Measurements from ENCODE around the gene PCP2.
A peak's percentile ranks its signal among the peaks of the same experiment; 100 is the strongest.

Gene PCP2

GRCh38 chr19:7638802-7639465 is 5.4 kb upstream of the PCP2 start:
- no peak for DNase-seq

GRCh38 chr19:7637374-7638256 is 4.1 kb upstream of the PCP2 start:
- DNase-seq, result peak in 1 of 2 donors; percentile 25

GRCh38 chr19:7636691-7637373 is 3.3 kb upstream of the PCP2 start, which contains the start of gene STXBP2:
Gene STXBP2 (plus strand): TSS chr19:7637110. CDS start chr19:7637150, 40 bp downstream.
- peak; percentile 92 to 93 for DNase-seq

- DNase-seq, result no peak
Observed at GRCh38 chr19:7636317-7636690, 2.8 kb upstream of the PCP2 start.

DNA sequence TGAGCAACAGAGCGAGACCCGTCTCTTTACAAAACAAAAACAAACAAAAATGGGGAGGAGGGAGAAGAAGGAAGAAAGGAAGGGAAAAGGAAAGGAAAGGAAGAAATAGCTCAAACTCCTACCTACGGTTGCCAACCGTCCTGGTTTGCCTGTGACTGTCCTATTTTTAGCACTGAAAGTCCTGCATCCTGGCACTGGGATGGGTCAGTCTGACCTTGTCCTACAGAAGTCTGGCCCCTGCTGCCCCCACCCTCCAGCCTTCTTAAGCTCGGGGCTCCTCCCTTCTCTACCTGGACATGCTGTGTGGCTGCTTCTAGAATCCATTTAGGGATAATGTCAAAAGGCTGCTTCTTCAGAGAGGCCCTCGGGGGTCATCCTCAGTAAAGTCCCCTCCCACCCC is 2.2 kb upstream of the PCP2 start:
- no peak for DNase-seq

DNA sequence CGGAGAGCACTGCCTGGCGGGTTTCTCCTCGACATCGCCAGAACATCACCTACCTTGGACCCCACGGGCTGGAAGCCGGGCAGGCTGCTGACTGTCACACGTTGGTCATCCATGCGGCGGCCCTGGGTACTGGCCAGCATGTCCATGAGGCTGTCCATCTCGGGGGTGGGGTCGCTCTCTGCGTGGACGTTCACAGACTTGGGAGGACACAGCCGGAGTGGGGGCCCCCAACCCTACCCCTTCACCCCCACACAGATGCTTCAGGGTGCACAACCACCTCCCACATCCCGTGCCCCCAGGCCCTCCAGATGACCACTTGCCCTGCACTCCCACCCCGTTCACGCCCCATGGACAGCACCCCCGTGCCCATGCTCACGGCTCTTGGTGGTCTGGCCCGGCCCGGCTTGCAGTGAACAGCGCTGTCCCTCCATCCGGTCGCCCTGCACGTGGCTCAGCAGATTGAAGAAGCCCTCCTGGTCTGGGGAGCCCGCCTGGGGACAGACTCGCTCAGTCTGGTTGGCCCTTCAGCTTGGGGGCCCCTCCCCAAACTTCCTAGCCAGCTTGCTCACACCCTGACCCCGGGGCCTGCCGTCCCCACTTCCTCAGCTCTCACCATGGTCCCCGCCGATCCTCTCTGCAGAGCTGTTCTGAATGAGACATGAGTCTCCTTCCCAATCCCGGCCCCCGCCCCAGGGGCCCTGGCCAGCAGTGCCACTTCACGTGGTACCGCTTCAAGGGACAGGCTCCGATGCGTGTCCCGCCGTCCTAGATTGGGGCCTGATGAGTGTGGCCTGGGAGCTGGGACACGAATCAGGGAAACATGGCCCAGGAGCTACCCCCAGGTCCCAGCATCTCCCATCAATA is 947 bp downstream of the PCP2 start:
- DNase-seq, result no peak

DNA sequence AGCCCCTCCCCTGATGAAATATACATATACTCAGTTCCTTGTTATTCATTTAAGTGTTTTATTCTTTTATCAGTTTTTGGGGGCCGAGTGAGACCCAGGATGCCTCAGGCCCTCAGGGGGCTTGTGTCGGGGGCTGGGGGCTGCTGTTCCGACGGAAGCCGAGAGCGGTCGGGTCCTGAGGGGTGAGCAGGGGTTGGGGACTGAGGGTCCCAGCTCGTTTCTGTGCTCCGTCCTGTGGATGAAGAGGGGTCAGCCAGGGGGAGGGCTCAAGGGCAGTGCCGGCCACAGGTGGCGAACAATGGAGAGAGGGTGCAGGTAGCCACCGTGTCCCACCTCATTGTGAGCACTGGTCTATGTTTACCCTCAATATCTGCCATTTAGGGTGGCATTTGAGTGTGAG is 1.9 kb downstream of the PCP2 start:
- DNase-seq, result no peak

GRCh38 chr19:7629347-7630054 is 4.0 kb downstream of the PCP2 start, which contains the start of the genes PET100 and XAB2:
Gene PET100 (plus strand): TSS chr19:7629793. CDS start chr19:7629834, 41 bp downstream.
Gene XAB2 (minus strand): TSS chr19:7629545. CDS start chr19:7629527, 18 bp downstream.
- DNase-seq, result peak; percentile 92

DNA sequence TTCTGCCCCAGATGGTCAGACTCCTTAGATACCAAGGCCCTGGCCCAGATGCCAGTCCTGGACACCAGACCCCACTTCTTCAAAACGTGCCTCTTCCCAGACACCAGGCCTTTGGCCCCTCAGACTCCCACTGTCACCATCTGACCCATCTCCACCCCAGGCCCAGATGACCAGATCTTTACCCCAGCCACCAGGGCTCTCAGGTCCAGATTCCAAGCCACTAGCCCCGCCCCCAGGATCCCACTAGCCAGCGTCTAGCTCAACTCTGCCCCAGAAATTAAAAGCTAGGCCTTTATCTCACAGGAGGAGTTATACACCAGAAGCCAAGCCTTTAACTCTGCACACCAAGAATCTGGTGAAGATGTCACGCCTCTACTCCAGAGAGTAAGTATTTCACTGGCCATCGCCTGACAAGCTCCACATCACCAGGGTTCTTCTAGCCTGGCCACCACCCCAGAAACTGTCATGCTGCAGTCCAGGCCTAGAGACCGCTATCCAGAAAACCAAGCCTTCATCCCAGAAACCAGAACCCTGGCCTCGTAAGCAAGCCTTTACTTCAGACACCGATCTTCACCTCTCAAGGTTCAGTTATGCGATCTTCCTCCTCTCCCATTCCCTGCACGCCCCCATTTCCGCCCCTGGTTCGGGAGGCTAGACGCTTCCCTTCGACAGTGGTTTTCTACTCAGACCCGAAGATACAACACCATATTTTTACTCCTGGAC is 4.8 kb downstream of the PCP2 start:
- no peak for DNase-seq

GRCh38 chr19:7627166-7627565 is 6.4 kb downstream of the PCP2 start:
- DNase-seq, result no peak

DNA sequence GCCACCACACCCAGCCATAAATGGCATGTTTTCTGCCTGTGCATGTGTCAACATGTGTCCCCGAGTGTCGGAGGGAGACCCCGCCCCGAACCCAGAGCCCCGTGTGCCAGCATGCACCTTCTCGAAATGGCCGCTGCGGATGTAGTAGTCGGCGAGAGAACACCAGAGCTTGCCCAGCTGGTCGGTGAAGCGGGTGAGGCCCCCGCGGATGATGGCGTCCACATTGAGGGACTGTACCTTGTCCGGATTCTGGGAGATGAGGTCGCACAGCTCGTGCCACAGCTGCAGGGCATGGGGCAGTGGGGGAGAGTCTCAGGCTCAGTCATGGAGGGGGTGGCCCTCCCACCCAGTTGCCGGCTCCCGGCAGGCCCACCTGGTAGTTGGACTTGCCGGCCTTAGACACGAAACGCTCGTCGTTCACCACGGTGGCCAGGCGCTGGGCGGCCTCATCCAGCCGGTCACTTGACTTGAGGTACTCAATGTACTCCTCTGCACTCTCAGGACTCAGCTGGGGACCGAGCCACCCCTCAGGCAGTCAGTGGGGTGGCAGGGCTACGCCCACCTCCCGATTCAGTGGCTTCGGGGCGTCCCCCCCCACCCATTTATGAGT is 7.7 kb downstream of the PCP2 start:
- DNase-seq, result no peak

DNA sequence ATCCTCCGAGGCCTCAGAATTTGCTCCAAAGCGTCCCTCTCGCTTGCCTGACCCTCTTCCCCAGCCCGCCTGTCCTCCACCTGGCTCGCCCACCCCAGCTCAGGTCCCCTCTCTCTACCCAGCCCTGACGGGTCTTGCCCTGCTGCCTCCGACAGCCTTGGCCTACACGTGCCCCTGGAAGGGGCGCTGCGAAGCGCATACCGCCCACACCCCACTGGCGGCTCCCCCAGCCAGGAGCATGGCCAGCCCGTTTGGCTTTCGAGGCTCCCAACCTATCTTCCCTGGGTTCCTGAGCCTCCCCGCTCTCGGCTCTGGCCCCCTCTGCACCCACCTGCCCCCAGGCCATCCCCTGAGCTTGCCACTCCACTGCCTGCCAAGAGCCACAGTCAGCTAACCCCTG is 8.7 kb downstream of the PCP2 start:
- no peak for DNase-seq

GRCh38 chr19:7623725-7624603 is 9.6 kb downstream of the PCP2 start:
- no peak for DNase-seq

GRCh38 chr19:7622933-7623685 is 10.4 kb downstream of the PCP2 start:
- DNase-seq, result no peak

DNA sequence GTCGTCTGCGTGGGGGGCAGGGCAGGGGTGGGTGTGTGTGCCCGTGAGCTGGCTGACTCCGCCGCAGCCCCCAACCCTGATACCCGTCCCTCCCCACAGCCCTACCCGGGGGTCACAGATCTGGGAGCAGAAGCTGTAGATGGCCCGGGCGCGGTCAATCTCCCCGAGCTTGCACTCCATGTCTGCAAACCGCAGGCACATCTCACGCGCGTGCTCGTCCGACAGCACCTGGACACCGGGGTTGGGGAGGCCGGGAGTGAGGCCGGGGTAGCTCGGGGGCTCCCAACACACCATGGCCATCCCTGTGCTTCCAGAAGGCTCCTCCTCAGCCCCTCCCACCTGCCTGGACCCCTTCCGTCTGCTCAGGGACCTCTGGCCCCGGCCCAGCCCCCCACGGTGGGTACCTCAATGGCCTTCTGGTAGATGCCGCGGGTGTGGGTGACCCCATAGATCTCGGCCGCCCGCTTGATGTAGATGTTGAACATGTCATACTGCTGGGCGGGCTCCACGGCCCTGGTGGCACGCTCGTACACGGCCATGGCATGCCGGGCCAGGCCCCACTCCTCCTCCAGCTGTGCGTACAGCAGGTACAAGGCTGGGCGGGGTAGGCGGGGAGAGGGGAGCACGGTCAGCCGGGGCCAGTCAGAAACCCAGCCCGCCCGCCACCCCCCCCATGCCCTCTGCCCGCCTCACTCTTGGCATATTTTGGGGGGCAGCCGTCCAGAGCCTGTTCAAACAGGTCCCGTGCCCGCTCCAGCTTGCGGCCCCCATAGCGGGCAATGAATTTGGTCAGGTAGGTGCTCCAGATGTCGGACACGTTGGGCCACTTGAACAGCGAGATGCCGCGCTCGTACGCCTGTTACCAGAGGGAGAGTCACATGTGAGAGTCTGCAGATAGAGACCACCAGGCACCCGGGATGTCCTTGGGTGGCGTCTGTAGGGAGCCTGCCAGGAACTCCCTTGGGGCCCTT is 12.8 kb downstream of the PCP2 start:
- no peak for DNase-seq

- no peak for DNase-seq
Observed at GRCh38 chr19:7619671-7620441, 13.7 kb downstream of the PCP2 start.
